HG02678 (cell line): ENCODE data around the gene ADAMTS16.

ENCODE experiments used
- ATAC-seq: cut with Tn5 transposase; IDR thresholded peaks from one replicate; pipeline ENCODE4 v1.9.1; 2021; ENCODE audit warnings: mild to moderate bottlenecking, moderate library complexity; ENCODE audit not compliant: unreplicated experiment

Gene ADAMTS16

DNA sequence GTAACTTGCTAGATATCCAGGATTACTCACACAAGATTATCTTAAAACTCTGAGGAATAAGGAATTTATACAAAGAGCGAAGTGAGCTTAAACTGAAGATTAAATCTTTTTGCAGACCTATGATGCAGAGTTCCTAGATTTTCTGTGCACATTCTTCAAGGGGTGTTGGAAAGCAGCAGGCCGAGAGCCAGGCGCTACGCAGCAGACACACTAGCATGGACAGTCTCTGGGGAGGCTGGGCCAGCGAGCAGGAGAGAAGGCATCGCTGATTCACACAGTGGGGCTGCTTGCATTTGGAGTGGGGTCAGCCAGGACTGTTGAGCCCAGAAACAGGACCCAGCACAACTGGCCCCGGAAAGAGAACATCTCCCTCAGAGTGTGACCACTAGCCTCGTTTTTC is 136.3 kb downstream of the ADAMTS16 start:
- no peak for ATAC-seq

- ATAC-seq = no peak
These were observed 136.9 kb downstream of the ADAMTS16 start for GRCh38 chr5:5276951-5277517.

DNA sequence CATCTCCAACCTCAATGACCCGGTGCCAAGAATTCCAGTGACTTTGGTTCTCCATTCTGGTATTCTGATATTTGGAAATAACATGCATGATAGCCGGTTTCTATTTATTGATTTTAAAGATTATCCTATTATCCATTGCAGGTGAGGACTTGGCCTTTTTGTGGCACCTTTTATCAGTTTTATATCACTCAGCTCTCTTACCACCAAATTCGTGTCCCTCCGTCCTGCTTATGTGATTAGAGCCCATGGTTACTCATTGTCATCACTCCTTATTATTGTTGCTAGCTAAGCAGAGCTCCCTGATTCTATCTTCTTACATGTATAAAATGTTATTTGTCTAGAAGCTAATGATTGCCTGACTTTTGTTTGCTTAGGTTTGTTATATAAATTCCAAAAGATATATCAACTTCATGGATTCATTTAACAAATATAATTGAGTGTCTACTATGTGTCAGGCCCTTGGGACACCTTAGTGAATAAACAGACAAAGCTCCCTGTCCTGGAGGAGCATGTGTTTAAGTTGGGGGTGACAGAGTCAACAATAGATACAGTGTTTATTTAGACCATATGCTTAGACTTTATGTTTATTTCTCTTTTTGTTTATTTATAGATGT is 138.2 kb downstream of the ADAMTS16 start:
- no peak for ATAC-seq

- no peak for ATAC-seq
These were observed 138.8 kb downstream of the ADAMTS16 start for GRCh38 chr5:5278815-5279381.

DNA sequence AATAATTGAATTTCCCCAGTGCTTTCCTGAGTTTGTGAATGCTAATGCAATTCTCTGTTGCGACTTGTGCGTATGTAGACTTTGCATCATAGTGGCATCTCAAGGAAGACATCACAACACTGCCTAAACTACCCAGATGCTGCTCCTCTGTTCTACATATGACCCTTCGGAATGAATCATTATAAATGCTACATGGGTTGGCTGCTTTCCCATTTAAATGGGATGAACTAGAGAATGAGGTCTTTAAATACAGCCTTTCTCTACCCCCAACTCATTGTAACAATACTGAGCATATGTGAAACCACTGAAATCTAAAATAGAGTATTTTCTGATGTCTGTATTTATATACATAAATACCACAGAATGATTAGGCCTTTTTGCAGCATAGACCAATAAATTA is 145.8 kb downstream of the ADAMTS16 start:
- ATAC-seq = no peak

GRCh38 chr5:5287419-5287818 is 147.3 kb downstream of the ADAMTS16 start:
- ATAC-seq = no peak

GRCh38 chr5:5288201-5288600 is 148.1 kb downstream of the ADAMTS16 start:
- ATAC-seq = no peak

- no peak for ATAC-seq
These were observed 149.4 kb downstream of the ADAMTS16 start for GRCh38 chr5:5289537-5289936.

GRCh38 chr5:5290674-5291334 is 150.7 kb downstream of the ADAMTS16 start:
- ATAC-seq = no peak

GRCh38 chr5:5291357-5291756 is 151.2 kb downstream of the ADAMTS16 start:
- ATAC-seq = no peak

- ATAC-seq = no peak
These were observed 152.9 kb downstream of the ADAMTS16 start for GRCh38 chr5:5293029-5293428.

DNA sequence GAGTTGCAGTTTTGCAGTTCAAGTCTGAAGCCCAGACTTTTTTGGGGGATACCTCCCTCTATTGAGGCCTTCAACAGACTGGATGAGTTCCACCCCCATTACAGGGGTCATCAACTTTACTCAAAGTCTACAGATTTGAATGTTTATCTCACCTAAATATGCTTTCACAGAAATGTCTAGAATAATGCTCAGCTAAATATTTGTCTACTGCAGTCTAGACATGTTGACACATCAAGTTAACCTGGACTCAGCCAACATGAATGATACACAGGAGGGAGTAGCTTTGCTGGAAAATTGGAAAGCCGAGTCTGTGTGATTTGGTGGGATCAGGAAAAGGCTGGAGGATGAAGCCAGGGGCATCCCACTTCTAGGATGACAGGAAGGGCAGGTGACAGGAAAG is 154.3 kb downstream of the ADAMTS16 start:
- ATAC-seq = no peak

GRCh38 chr5:5295351-5295750 is 155.2 kb downstream of the ADAMTS16 start:
- ATAC-seq = no peak

- ATAC-seq = no peak
These were observed 155.9 kb downstream of the ADAMTS16 start for GRCh38 chr5:5296051-5296450.

GRCh38 chr5:5297432-5298067 is 157.4 kb downstream of the ADAMTS16 start:
- ATAC-seq = no peak

DNA sequence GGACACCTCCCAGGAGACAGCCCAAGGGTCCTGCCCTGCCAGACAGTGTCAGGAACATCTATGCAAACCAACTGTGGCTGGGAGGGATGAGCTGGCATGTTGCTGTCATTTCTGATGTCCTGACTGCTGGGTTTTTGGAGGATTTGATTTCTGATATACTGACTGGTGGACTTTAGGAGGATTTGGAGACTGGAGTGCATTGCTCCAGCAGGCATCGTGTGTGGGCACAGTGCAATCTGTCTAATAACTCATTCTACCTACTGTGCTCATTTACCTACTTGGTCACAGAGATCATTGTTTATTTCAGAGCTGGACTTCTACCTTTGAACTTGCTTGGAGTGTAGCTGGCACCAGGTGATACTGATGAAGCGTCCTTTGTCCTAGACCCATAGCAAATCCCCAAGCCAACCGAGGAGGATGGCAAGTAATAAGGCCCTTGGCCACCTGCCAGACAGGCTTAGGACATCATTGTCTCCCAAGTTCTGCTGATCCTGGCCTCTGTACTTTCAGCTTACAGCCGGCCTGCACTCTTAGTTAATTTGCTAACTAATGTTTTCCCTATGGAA is 158.0 kb downstream of the ADAMTS16 start:
- no peak for ATAC-seq

DNA sequence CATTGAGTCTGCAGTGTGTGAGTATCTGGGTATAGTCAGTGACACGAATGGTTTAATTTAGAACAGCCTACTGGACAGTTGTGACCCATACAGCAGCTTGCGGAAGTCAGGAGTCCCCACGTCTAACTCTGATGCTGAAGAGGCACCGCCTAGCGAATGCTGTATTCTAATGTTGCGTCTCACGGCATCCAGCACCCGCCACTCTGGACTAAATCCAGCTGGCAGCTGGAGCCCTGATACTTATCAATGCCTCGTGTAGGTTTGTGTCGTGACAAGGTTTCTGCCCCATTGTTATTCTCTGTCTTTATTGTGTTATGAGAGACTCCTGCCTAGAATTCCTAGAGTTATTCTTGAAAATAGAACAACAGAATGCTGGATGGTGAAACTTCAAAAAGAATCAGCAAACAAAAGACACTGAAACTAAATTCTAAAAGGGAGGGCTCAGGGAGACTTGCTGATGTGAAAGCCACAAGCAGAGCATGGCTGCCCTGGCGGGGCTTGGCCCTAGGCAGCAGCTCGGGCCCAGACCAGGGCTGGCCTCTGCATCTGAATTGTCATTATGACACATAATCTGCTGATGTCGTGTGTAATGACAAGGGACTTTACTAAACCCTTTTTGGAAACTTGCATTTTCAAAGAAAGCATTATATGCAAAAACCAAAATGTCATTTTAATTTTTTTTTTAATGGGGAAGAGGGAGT is 158.9 kb downstream of the ADAMTS16 start:
- no peak for ATAC-seq

DNA sequence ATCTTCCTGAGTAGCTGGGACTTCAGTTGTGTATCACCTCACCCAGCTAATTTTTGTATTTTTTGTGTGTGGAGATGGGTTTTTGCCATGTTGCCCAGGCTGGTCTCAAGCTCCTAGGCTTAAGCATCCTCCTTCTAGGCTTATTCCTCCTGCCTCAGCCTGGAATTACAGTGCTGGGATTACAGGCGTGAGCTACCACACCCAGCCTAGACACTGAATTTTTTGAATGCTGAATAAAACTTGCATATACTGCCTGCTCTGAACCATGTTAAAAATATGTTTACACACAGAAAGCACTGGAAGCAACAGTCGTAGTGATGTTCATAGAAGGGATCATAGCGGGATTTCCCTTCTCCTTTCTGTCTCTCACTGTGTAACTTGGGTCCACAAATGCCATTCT is 161.0 kb downstream of the ADAMTS16 start:
- no peak for ATAC-seq

- no peak for ATAC-seq
These were observed 162.1 kb downstream of the ADAMTS16 start for GRCh38 chr5:5302201-5302600.

GRCh38 chr5:5303242-5303641 is 163.1 kb downstream of the ADAMTS16 start:
- ATAC-seq = no peak
